Mesodermal cell (in vitro differentiated cells): ENCODE measurements around the gene CCDC134.

Source experiments
- H3K27ac ChIP-seq: 2 replicates; pipeline ENCODE4 v1.7.0; 2013; ENCODE audit warnings: mild to moderate bottlenecking, low read depth, low read length, moderate library complexity; ENCODE audit not compliant: severe bottlenecking
- H3K36me3 ChIP-seq: 2 replicates; pipeline ENCODE4 v1.7.1; 2013; ENCODE audit warnings: mild to moderate bottlenecking, low read length, moderate library complexity; ENCODE audit not compliant: control insufficient read depth, insufficient read depth
- H3K4me1 ChIP-seq: one replicate; pipeline ENCODE4 v1.7.1; 2013; ENCODE audit warnings: mild to moderate bottlenecking, low read length; ENCODE audit not compliant: insufficient read depth, control insufficient read depth, poor library complexity, severe bottlenecking
- H3K4me3 ChIP-seq: 2 replicates; pipeline ENCODE4 v1.7.0; 2013; ENCODE audit warnings: low read length, control low read depth, mild to moderate bottlenecking; ENCODE audit not compliant: insufficient read depth, poor library complexity, severe bottlenecking; ENCODE audit errors: extremely low read depth
- H3K9me3 ChIP-seq: 2 replicates; pipeline ENCODE4 v1.7.1; 2013; ENCODE audit warnings: mild to moderate bottlenecking, low read length, moderate library complexity; ENCODE audit not compliant: control insufficient read depth
- WGBS, 2 experiments: methylation state at CpG; one replicate each; pipeline ENCODE4 v1.1.5; 2013; ENCODE audit warnings: missing lambda C conversion rate in 2 of 2; ENCODE audit not compliant: insufficient coverage in 2 of 2; 5-methylcytosine and 5-hydroxymethylcytosine counted together

The CCDC134 gene

GRCh38 chr22:41772198-41772597 lies 28.3 kb upstream of the CCDC134 start:
- H3K9me3 ChIP-seq, result no peaks in the 10 kb centered on the region
- no peaks in the 10 kb centered on the region for H3K36me3 ChIP-seq
- WGBS, 2 experiments, result 97 to 100% methylated on average over 2 to 4 of the region's 4 CpGs
- H3K4me1 ChIP-seq, result peaks cover 7% of the 10 kb centered on the region
- no peak overlapping the region for H3K27ac ChIP-seq
- no peak overlapping the region for H3K4me3 ChIP-seq

- Histone ChIP-seq H3K4me3 (no peak overlapping the region), H3K4me1 (peaks cover 7% of the 10 kb centered on the region), H3K9me3 (no peaks in the 10 kb centered on the region), H3K27ac (no peak overlapping the region), H3K36me3 (no peaks in the 10 kb centered on the region)
These were observed 27.8 kb upstream of the CCDC134 start for GRCh38 chr22:41772645-41773044.

GRCh38 chr22:41775338-41775737 lies 25.1 kb upstream of the CCDC134 start:
- Histone ChIP-seq H3K9me3 (no peaks in the 10 kb centered on the region), H3K4me1 (peaks cover 3% of the 10 kb centered on the region), H3K27ac (no peak overlapping the region), H3K36me3 (no peaks in the 10 kb centered on the region), H3K4me3 (no peak overlapping the region)
- WGBS, 2 experiments, result 93 to 98% methylated on average over 2 to 5 of the region's 5 CpGs

GRCh38 chr22:41775976-41776375 lies 24.5 kb upstream of the CCDC134 start:
- H3K4me1 ChIP-seq, result peaks cover 4% of the 10 kb centered on the region
- no peaks in the 10 kb centered on the region for H3K9me3 ChIP-seq
- H3K4me3 ChIP-seq, result no peak overlapping the region
- 73 to 84% methylated on average over 3 to 4 of the region's 4 CpGs for WGBS, 2 experiments
- no peak overlapping the region for H3K27ac ChIP-seq
- no peaks in the 10 kb centered on the region for H3K36me3 ChIP-seq

GRCh38 chr22:41776381-41776780 lies 24.1 kb upstream of the CCDC134 start:
- 92 to 100% methylated on average over 2 to 3 of the region's 3 CpGs for WGBS, 2 experiments
- H3K4me1 ChIP-seq, result peaks cover 7% of the 10 kb centered on the region
- H3K27ac ChIP-seq, result no peak overlapping the region
- H3K4me3 ChIP-seq, result no peak overlapping the region
- no peaks in the 10 kb centered on the region for H3K9me3 ChIP-seq
- no peaks in the 10 kb centered on the region for H3K36me3 ChIP-seq

GRCh38 chr22:41777749-41778425 lies 22.6 kb upstream of the CCDC134 start:
- no peak overlapping the region for H3K27ac ChIP-seq
- no peak overlapping the region for H3K4me3 ChIP-seq
- no peaks in the 10 kb centered on the region for H3K9me3 ChIP-seq
- WGBS, 2 experiments, result 88 to 93% methylated on average over 1 of the region's 2 CpGs
- peaks cover 7% of the 10 kb centered on the region for H3K4me1 ChIP-seq
- H3K36me3 ChIP-seq, result no peaks in the 10 kb centered on the region

- Histone ChIP-seq H3K27ac (no peak overlapping the region), H3K9me3 (no peaks in the 10 kb centered on the region)
- 0 to 94% methylated on average over 1 to 2 of the region's 3 CpGs for WGBS, 2 experiments
These were observed 20.5 kb upstream of the CCDC134 start for GRCh38 chr22:41779929-41780505.

GRCh38 chr22:41780746-41781505 lies 19.6 kb upstream of the CCDC134 start:
- Histone ChIP-seq H3K36me3 (no peaks in the 10 kb centered on the region), H3K9me3 (no peaks in the 10 kb centered on the region), H3K27ac (no peak overlapping the region), H3K4me3 (no peak overlapping the region), H3K4me1 (peaks cover 6% of the 10 kb centered on the region)
- 78% methylated on average over 10 of the region's 11 CpGs for WGBS, 2 experiments

More at GRCh38 chr22:41779929-41780505, 20.5 kb upstream of the CCDC134 start:
- Histone ChIP-seq H3K4me1 (peaks cover 7% of the 10 kb centered on the region), H3K36me3 (no peaks in the 10 kb centered on the region), H3K4me3 (no peak overlapping the region)

- 70 to 78% methylated on average over 1 of the region's 1 CpG for WGBS, 2 experiments
- Histone ChIP-seq H3K36me3 (no peaks in the 10 kb centered on the region), H3K9me3 (no peaks in the 10 kb centered on the region), H3K4me1 (peaks cover 4% of the 10 kb centered on the region), H3K27ac (no peak overlapping the region), H3K4me3 (no peak overlapping the region)
These were observed 19.0 kb upstream of the CCDC134 start for GRCh38 chr22:41781507-41781906.

- Histone ChIP-seq H3K27ac (no peak overlapping the region), H3K4me1 (peaks cover 4% of the 10 kb centered on the region), H3K9me3 (no peaks in the 10 kb centered on the region), H3K4me3 (no peak overlapping the region), H3K36me3 (no peaks in the 10 kb centered on the region)
- WGBS, 2 experiments, result 84 to 92% methylated on average over 5 to 6 of the region's 6 CpGs
These were observed 18.2 kb upstream of the CCDC134 start for GRCh38 chr22:41782316-41782715.

GRCh38 chr22:41782751-41783150 lies 17.7 kb upstream of the CCDC134 start:
- no peak overlapping the region for H3K27ac ChIP-seq
- WGBS, 2 experiments, result 86 to 92% methylated on average over 2 of the region's 2 CpGs
- no peak overlapping the region for H3K4me3 ChIP-seq
- H3K4me1 ChIP-seq, result peaks cover 4% of the 10 kb centered on the region
- no peaks in the 10 kb centered on the region for H3K36me3 ChIP-seq
- no peaks in the 10 kb centered on the region for H3K9me3 ChIP-seq
